Subcutaneous adipose tissue (tissue), 4 donors: ENCODE results near the gene ZRANB2. TPM values are rescaled to one million over a fixed set of nuclear protein-coding genes. Genes with fewer than 3 reads are reported as not detected.

Experiments
- total RNA-seq, 4 donors: library from RNA; depleted of rRNA; stranded (reverse); fragments of >200 nt; gene quantifications; one replicate each; pipeline ENCODE4 v1.1.0, GENCODE V29; 2016
- TF ChIP-seq, protein P1 (sequence below): fragments of 450-650 bp; IDR thresholded peaks from one replicate; pipeline ENCODE4 v1.5.1; 2016; ENCODE audit warnings: low read depth, mild to moderate bottlenecking, control low read depth, antibody characterized with exemption, moderate library complexity

Gene ZRANB2
- total RNA-seq, 4 donors from 2014 or later = 62.5 to 97.7 (median 72.5) TPM

DNA sequence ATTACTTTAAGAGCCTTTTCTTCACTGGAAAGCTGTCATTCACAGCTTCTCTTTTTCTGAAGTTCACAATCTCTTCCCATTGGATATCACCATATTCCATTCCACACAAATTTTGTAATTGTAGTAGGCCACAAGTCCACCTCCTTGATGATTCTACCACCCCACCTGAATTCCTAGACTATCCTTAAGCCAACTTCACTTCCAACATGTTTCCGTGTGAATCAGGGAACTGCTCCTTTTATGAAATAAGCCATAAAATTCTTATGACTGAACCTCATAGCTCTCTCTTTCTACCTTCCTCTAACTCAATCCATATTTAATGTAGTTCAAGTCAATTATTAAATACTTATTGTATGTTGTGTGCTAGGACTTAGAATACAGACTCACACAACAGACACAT lies 16.6 kb upstream of the ZRANB2 start:
- TF ChIP-seq, protein P1, sequence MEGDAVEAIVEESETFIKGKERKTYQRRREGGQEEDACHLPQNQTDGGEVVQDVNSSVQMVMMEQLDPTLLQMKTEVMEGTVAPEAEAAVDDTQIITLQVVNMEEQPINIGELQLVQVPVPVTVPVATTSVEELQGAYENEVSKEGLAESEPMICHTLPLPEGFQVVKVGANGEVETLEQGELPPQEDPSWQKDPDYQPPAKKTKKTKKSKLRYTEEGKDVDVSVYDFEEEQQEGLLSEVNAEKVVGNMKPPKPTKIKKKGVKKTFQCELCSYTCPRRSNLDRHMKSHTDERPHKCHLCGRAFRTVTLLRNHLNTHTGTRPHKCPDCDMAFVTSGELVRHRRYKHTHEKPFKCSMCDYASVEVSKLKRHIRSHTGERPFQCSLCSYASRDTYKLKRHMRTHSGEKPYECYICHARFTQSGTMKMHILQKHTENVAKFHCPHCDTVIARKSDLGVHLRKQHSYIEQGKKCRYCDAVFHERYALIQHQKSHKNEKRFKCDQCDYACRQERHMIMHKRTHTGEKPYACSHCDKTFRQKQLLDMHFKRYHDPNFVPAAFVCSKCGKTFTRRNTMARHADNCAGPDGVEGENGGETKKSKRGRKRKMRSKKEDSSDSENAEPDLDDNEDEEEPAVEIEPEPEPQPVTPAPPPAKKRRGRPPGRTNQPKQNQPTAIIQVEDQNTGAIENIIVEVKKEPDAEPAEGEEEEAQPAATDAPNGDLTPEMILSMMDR = no peak

GRCh38 chr1:71094913-71095312 lies 14.1 kb upstream of the ZRANB2 start:
- TF ChIP-seq, protein P1 = no peak

- TF ChIP-seq, protein P1 = no peak
Measured at GRCh38 chr1:71093938-71094337, 13.1 kb upstream of the ZRANB2 start.

GRCh38 chr1:71089536-71090270 lies 8.9 kb upstream of the ZRANB2 start:
- TF ChIP-seq, protein P1 = no peak

DNA sequence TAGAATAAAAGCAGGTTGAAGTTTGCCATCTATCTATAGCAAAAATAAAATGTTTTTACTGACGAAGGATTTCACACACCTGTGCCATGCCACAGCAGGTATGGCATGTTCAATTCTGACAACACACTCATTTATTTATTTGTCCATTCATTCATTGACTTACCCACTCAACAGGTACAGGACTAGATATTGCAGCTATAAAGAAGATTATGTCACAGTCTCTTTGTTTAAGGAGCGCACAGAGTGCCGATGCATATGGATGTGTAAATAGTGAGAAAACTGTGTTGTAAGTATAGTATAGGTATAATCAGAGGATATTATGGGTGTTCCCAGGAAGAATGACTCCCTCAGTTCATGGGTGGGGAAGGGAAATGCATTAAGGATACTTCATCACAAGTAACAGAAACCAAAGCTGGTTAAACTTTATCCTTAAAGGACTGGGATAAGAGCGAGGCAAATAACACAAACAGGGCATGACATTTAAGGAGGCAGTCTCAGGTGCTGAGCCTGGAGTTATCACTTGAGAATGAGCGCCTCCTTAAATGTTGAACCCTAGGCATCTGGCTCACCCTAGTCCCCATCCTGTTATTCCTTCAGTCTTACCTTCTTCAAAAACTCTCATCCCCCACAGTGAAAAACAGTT lies 7.9 kb upstream of the ZRANB2 start:
- TF ChIP-seq, protein P1 = no peak

- TF ChIP-seq, protein P1 = no peak
Measured at GRCh38 chr1:71087713-71088112, 6.9 kb upstream of the ZRANB2 start.

GRCh38 chr1:71087060-71087459 lies 6.2 kb upstream of the ZRANB2 start:
- TF ChIP-seq, protein P1 = no peak
